Stimulated activated naive CD4-positive, alpha-beta T cell treated with Interleukin-2 at 50 U/mL for 16 hours (primary cell): ENCODE data around the gene FOXA2.

ENCODE experiments used
- DNase-seq: peaks from one replicate; lab custom pipeline; 2025; lab: John Stamatoyannopoulos, UW

FOXA2 gene

DNA sequence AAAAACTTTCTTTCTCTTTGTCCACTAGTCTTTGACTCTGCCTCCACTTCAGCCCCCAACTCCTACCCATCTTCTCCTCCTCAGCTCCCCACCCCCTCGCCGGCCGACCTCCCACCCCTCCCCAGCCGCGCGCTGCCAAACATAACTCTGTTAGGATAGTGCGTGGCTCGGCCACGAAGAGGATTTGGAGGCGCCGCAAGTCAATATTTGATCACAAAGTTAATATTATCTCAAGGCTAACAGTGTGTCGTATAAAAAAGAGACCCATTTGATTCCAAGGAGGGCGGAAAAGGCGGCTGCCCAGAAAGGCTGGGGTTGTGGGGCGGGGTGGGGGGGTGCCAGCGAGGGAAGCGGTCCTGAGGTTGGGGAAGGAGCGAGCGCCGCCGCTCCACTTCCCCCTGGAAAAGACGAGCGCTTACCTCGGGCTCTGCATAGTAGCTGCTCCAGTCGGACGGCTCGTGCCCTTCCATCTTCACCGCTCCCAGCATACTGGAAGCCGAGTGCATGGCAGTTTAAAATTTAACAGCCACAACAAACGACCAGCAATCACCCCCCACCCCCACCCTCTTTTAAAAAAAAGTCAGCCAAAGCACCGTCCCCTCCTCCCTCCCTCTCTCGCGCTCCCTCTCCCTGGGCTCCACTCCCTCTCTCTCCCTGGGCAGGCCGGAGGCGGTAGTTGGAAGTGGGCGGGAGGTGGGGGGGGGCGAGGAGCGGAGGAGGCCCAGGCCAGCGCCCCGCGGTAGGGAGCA, 425 bp downstream of the FOXA2 start:
- DNase-seq, result no peak

DNA sequence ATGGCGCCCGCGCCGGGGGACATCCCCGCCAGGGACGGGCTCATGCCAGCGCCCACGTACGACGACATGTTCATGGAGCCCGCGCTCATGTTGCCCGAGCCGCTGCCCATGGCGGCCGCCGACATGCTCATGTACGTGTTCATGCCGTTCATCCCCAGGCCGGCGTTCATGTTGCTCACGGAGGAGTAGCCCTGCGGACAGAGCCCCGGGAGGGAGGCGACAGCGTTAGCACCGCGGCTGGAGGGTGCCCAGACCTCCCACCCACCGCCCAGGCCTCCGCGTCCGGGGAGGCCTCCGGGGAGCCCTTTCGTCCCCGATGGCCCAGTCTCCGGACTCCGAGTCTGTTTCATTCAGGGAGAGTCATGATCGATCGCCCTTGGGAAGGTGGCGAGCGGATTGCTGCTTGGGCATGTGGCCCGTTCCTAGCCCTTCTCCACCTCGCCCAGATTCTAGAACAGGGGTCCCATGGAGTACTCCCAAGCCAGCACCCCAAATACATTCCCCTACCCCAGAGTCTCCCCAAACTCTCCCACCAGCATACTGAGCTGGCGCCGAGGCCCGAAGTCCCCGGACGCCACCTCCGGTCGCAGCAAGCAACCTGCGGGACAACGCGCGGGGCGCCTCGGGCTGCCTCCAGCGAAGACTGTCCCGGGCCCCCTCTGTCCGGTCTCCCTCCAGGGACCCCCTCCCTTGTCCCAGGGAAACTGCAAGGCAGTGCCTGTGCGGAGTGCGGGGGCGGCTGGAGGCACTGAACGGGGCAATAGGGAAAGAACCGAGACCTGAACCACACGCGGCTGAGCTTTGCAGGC, 1.2 kb downstream of the FOXA2 start:
- no peak for DNase-seq

DNA sequence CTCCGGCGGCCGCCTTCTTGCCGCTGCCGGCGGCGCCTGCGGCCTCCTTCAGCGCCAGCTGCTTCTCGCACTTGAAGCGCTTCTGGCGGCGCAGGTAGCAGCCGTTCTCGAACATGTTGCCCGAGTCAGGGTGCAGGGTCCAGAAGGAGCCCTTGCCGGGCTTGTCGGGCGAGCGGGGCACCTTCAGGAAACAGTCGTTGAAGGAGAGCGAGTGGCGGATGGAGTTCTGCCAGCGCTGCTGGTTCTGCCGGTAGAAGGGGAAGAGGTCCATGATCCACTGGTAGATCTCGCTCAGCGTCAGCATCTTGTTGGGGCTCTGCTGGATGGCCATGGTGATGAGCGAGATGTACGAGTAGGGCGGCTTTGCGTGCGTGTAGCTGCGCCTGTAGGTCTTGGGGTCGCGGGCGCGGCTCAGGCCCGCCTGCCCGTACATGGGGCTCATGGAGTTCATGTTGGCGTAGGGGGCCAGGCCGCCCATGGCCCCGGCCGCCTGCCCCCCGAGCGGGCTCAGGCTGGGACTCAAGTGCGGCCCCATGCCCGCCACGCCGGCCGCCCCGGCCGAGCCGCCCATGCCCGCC, 1.9 kb downstream of the FOXA2 start:
- DNase-seq, result no peak

DNA sequence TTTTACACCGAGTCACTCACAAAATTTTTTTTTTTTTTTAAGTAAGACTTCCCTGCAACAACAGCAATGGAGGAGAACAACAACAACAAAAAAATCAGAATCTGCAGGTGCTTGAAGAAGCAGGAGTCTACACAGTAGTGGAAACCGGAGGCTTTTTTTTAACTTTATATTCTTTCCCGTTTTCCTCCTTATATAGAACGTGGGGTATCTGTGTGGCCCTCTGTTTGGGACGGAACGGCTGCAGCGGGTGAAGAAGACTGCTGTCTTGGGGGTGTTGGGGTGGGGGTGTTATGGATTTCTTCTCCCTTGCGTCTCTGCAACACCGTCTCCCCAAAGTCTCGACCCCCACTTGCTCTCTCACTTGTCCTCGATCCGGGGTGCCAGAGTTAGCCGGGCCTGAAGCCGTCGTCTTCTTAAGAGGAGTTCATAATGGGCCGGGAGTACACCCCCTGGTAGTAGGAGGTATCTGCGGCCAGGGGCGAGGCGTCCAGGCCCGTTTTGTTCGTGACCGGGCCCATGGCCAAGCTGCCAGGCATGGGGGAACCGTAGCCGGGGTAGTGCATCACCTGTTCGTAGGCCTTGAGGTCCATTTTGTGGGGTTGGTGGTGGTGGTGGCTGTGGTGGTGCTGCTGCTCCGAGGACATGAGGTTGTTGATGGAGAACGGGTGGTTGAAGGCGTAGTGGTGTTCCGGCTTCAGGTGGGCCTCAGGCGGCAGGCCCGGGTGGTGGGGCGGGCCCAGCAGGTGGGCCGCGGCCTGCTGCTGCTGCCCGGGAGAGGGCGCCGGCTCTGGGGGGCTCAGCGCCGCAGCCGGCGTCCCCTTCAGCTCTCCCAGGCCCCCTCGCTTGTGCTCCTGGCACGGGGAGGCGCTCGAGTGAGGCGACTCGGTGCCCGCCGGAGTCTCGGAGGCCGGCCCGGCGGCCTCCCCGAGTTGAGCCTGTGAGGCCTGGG, 2.7 kb downstream of the FOXA2 start:
- DNase-seq, result no peak

DNA sequence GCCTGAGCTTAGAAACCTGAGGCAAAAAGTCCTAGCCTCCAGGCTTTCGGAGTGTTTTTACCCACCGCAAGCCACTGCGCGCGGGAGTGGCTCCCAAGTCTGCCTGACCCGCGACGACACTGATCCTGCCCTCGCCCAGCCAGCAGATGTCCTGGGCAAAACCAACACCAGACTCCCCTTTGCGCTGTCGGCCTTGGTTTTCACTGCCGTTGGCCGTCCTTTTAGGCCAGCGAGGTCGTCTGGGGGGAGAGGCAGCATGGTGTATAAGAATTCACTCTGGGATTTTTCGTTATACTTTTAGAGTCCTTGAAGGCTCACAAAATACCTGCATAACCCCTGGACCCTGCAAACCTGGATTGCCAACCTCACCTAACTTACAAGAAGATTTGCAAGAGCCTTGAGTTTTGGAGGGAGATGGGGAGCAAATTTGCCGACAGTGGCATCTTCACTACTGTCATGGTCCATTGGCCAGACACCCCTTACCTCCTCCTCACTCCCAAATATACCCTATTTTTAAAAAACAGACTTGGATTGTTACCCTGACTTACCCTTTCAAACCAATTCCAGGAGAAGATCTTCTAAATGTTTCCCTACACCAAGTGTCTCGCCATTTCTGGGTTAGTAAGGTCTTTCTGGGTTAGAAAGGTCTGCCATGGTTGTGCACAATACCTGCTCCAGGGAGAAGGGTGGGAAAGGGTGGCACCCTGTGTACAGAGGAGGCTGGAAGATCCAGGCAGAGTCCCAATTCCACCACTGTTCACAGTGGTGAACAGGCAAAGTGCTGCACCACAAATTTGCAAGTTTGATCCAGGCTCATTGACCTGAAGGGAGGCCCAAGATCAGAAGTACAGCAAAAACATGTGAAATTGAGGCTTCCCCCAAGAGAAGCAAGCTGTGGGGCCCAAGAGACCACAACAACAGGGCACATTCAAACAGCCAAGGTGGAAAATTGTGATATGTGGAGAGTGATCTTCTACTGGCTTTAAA, 4.4 kb downstream of the FOXA2 start:
- no peak for DNase-seq

DNA sequence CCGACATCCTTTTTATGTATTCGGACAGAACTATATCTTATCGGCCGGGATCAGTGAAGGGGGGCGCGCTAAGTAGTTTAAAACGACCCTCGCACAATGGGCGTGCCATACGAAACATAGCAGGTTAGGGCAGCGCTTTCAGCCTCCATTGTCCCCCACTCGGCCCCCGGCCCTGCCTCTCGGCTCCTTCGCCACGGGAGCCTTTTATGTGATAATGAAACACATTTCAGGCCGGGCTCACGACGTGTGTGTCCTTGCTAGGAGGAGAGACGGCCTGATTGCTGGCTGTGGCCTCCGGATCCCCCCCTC, 5.3 kb downstream of the FOXA2 start:
- no peak for DNase-seq

DNA sequence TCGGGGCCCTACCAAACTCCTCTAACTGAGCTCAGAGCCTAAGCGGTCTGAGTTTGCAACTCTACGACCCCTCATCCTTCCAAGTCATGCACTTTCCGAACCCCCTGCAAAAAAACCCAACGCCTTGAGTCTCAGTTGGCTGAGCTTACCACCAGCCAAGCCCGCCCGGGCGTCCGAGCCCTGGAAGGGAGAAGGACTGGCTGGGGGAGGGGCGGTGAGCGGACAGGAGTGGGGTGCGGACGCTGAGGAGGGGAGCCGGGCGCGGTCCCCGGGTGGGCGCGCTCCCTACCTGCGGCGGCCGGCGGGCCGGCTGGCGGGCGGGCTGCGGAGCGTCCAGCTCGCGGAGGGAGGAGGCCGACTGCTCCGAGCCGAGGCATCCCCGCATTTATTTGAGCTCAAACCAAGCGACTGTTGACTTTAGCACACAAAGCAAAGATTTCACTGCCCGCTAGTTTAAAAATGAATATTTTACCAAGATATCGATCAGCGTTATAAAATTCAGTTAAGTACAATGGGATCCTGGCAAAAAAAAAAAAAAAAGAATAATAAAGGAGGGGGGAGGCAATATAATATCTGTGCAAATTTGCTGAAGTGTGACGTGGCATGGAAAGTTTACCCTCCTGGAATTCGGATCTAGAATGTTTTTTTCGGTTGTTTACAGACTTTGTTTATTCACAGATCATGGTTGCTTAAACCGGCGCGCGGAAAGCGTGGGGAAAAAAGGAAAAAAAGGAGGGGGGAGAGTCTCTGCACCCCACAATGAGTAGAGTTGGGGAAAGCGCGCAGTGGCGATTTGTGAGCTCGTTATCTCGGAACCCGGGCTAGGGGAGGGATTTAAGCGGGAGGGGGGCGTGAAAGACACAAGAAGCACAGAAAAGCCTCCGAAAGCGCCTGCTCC, 5.9 kb downstream of the FOXA2 start:
- DNase-seq, result no peak

DNA sequence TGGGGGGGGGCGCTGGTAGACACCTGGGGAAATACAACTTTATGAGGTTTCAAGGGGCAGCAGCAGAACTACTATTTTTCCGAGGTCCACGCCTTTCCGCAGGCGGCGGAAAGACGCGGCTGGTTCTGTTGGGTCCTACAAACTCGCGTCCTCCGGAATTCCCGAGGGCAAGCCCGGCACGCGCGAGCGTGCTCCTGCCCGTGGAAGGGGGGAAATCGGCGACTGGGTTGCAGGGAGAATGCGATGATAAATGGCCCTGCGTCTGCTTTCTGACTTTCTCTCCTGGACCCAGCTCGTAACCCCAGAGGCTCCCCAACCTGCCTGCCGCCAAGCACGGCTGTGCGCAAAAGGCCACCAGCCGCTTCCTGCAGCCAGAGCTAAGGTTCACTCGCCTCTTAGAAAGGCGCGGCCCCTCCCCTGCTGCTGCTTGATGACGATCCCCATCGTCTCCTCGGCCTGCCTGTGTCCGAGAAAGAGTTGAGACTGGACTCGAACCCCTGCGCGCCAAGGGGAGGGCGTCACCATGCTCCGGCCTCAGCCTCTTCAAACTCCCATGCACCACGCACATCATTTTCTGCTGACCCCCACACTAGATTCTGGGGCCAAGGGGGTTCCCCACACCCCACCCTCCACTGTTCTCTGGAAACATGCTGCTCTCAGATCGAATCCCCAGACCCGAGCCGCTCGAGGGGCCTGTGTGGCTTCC, 6.7 kb downstream of the FOXA2 start:
- no peak for DNase-seq

DNA sequence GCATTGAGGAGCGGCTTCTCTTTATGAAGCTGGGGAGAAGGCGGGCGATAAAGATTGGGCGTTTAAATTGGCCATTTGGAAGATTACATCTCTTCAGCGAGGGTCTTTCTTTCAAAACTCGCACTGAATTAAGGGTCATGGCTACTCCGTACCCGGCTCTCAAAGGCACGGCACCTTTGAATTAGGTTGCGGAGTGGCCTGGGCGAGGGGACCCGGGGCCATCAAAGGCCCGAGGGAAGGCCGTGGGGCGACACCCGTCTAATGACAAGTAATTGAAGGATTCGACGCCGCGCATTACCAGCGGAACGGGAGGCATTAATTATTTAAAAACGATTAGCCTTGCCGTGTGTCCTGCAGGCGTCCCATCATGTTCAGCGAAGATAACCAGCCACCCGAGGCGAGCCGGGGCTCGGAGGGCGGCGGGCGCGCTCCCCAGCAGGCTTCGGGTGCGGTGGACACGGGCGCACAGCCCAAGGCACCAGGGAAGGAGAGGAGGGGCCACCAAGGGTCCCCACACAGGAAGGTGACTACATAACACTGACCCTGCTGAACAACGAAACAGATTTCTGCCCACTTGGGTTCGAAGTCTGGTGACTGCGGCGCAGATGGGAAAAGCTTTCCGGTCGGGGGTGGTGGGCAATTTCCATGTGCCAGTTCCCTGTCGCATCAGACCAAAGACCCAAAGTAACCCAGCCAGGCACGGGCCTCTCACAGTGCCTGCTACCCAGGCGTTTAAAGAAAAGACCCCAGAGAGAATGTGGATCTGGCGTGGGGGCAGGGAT, 7.4 kb downstream of the FOXA2 start:
- DNase-seq, result no peak

DNA sequence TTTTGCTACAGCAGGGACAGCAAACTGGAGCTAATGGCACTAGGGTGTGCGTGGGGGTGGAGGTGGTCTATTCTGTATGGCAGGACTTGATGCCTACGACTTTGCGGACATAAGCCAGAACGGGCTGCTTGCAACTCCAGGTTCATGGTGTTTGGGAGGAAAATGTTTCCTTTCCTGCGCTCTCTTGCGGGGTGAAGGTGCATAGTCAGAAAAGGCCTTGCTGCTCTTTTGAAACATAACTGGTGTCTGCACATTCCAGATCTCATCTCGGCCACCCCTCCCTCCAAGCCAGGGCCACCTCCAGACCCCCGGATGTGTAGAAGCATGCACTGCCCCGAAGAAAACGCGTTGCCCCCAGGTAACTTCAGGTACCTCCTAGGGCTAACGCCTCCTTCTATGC, 8.1 kb downstream of the FOXA2 start:
- DNase-seq, result no peak

DNA sequence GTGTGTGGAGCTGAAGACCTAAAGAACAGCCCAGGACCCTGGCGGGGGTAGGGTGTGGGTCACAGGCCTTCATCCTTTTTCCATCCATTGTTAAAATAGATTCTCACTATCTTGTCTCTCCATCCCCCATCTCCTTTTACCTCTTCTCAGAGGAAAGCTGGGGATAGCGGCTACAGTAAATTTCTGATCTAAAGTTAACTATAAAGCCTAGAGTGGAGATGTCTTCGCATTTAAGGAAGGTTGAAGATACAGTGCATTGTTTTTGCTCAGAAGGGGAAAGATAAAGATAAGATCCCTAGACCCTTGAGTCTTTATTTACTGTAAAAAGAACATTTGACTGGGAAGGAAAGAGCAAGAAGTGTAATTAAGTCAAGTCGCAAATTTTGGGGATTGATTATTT, 8.6 kb downstream of the FOXA2 start:
- DNase-seq, result no peak

DNA sequence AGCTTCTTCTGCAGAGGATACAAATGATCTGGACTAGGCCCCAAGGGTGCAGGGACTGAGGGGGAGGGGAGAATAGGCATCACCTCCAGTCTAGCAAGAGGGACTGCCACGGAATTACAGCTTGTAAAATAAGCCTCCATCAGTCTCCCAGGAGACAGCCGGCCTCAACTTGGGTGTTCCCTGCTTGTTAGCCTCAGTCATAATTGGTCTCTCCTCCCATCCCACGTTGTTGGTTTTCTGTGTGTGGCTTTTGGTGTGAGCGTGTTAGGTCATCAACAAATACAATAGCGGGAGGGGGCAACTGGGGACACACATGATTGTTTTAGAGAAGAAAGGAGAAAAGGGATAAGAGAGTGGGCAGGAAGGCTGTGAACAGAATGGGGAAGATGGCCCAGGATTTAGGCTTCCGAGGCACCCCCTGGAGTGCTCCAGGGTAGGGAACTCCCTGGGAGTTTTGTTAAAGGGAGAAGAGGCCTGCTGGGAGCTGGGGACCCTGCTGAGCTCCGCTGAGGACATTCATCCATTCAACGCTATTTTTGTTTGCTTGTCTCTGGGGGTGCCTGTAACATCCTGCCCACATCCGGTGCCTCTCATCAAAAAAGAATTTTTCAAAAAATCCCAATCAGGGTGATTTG, 9.2 kb downstream of the FOXA2 start:
- DNase-seq, result no peak

DNA sequence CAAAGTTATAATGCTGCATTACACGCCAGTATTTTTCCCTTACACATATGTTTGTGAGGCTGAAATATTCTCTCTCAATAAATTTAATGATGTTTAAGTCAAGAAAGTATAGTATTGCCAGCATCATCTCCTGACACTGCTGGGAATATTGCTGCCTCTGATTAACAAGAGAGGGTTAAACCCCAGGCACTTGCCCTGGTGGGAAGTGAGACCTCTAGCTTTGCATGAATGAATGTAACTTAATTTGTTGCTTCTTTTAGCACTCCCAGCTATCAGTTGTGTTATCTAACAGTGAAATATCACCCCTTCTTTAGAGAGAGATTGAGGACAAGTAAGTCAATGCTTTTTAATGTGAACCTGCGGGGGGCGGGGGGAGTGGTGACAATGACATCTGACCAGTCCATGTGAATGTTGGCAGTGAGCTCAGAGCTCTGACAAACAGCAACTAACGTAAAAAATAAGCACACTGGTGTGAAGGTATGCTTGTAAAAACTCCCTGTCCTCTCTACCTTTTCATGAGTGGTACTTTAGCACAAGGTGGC, 9.8 kb downstream of the FOXA2 start:
- no peak for DNase-seq

DNA sequence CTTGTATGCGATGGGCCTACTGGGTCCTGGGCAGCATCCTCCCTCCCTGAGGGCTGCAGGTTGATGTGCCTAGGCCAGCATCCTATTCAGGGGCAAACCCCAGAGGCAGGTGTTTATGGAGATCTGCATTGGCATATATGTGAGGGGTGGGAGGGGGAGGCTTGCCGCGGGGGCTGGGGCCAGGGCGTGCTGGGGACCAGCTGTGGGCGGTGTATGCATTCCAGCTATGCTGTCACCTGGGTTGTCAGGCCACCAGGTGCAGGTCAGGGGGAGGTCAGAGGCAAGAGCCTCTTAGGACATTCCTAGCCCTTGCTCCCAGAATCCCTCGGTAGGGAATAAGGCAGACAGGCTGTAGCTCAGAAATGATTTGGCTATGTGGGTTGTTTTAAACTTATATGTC, 11.9 kb downstream of the FOXA2 start:
- DNase-seq, result no peak

DNA sequence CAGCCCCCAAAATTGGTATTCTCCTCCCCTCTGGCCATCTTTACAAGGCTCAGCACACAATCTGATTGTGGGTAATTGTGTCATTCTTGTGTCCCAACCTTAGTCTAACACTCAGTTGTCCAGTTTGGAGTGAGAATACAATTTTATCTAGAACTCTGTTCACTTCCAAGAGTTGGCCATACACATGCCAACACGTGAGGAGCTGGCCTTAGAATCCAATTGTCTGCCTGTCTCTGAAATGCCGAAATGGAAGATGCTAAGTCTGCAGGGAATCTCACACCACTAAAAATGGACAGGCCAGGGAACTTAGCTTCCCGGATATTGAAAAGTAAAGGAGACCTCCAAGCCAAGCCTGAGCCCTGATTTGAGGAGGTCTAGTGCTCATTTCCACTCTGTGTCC, 12.3 kb downstream of the FOXA2 start:
- no peak for DNase-seq

DNA sequence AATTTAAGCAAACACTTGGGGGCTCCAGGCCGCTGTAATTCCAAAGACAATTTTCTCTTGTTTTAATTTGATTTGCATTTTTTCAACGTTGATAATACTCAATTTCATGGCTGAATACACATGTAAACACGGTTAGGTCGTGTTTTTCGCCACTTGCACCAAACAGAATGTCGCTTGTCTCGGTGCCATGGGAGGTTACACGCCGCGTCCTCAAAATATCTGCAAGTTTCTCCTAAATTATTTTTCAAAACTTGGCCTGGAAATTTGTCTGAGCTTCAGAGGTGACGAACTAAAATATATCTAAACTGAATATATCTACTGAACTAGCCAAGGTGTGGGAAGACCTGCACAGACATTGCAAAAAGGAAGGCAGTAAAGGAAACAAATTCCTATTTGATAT, 15.0 kb downstream of the FOXA2 start:
- no peak for DNase-seq

DNA sequence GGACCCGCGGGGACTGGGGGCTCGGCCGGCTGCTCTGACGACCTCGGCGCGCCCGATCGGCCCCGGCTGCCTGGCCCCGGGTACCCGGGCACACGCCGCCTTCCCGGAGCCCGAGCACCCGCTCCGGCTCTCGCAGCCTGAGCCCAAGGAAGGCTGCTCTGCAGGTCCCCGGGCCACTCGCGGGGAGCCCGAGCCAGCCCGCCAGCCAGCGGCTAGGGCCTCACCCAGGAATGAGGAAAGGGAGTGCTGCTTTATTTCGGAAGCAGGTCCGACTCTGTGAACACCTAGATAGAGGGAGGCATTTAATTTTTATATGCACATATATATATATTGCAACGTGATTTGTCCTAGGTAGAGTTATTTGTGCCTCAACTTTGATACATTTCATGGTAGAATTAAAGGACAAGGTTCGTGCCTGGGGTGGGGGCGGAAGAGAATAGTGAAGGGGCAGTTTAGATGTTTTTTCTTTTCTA, 15.5 kb downstream of the FOXA2 start:
- no peak for DNase-seq
